ENCODE data around the gene SLC45A1.
A peak's percentile ranks its signal among the peaks of the same experiment; 100 is the strongest.
"Not testable (repeated sequence)": the region's sequence is repeated elsewhere in the genome, so short reads cannot be mapped to it uniquely, and the experiment has no call there.

The SLC45A1 gene

DNA sequence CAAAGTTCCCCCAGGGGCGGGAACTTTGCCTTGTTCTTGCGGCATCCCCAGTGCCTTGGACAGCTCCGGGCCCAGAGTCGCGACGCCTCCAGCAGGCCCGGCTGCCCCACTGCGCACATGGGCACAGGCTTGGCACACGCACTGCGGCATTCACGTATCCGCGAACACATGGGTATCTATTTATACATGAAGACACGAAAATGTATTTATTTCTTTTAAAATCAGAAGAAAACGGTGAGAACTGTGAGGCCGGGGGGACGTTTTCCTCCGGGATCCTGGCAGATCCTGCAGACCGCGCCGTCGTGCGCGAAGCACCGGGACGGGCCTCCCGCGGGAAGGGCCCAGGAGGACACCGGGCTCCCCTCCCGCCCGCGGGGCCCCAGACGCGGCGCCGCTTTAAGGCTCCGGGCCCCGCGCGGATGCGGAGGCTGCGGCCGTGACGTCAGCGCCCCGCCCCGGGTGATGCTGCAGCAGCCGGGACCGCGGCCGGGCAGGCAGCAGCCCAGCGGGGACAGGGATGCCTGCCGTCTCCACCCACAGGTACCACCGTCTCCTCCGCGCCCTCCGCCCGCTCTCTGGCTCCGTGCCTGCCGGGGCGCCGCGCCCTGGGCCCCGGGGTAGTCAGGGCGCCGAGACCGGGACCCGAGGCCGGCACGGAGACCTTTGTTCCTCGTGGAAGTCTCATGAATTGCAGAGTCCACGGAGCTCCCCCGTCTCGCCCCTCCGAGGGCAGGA lies at the start of gene SLC45A1:
Gene SLC45A1 (plus strand): TSS at position 468 of the 735 bp plus-strand sequence. CDS start 6,216 bp downstream, outside the sequence.
- peak; percentile 75 for DNase-seq

GRCh38 chr1:8273036-8273435 lies 44.9 kb upstream of the SLC45A1 start:
- DNase-seq, result no peak

DNA sequence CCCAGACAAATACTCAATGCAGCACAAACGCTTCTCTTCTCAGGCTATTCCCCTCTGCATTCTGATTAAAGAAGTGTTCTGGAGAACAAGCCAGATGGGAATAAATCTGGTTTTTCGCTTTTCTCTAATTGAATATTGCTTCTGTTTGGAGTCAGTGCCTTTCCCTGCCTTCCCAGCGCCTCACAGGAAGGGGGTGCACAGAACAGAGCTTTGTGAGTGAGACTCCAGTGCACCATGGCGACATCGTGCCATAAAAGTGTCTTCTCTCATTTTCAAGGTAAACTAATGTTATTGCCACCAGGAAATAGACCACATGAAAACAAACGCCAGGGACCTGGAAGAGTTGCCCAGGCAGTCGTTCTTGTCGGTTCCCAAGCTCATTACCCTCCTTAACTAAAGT lies 43.6 kb upstream of the SLC45A1 start:
- no peak for DNase-seq

DNA sequence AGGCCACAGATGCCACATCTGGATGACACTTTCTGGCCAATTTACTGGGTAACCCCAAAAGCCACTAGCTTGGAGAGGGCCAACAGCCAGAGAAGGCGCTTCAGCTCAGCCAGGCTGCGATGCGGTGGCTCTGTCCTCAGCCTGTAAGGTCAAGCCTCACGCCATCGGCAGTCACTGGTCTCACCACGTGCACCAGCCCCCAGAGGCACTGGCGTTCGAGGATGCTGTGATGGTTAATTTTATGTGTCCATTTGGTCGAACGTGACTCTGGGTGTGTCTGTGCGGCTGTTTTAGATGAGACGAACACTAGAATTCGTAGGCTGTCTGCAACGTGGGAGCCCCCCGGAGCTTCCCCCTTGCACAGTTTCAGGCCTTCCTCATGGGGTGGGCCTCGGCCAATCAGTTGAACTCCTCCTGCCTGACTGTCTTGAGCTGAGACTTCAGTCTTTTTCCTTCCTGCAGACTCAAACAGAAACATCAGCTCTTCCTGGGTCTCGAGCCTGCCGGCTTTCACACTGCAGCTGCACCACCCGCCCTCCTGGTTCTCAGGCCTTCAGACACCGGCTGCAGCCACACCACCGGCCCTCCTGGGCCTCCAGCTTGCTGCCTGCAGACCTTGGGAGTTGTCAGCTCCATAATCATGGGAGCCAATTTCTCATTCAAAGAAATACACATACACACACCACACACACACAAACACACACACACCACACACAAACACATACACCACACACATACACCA lies 41.6 kb upstream of the SLC45A1 start:
- no peak for DNase-seq

DNA sequence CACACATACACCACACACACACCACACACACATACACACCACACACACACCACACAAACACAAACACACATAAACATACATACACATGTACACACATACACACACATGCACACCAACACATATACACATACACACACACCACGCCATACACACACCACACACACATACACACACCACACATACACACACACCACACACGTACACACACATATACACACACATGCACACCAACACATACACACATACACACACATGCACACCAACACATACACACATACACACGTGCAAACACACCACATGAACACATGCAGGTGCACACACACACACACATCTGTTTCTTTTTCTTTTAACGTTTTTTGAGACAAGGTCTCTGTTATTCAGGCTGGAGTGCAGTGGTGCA lies 41.0 kb upstream of the SLC45A1 start:
- no peak for DNase-seq

- not testable (repeated sequence) for DNase-seq
Measured at GRCh38 chr1:8278677-8279076, 39.2 kb upstream of the SLC45A1 start.

DNA sequence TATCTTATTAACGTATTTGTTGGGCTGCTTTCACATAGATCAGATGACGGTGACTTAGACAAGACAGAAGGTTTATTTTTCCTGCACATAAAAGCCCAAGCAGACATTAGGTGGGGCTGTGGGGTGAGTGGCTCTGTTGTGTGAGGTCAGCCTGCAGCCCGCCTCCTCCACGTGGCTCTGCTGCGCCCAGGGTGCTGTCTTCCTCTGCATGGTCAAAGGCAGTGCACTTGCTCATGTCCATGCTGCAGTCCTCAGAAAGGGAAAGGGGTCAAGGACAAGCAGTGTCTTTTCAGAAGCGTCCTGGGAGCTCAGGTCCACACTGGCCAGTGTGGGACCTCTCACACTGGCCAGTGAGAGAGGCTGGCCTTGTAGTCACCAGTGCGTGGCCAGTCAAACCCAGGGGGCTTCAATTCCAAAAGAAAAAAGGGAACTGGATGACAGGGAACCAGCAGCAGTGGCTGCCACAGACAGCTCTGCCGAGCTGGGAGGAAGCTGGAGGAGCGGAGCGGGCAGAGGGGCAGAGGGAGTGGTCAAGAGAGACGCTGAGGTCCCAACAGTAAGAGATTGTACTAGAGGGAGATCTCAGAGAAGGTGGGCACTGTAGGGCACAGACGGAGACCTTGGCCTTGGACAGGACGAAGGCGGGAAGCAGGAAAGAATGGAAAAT lies 35.9 kb upstream of the SLC45A1 start:
- no peak for DNase-seq

DNA sequence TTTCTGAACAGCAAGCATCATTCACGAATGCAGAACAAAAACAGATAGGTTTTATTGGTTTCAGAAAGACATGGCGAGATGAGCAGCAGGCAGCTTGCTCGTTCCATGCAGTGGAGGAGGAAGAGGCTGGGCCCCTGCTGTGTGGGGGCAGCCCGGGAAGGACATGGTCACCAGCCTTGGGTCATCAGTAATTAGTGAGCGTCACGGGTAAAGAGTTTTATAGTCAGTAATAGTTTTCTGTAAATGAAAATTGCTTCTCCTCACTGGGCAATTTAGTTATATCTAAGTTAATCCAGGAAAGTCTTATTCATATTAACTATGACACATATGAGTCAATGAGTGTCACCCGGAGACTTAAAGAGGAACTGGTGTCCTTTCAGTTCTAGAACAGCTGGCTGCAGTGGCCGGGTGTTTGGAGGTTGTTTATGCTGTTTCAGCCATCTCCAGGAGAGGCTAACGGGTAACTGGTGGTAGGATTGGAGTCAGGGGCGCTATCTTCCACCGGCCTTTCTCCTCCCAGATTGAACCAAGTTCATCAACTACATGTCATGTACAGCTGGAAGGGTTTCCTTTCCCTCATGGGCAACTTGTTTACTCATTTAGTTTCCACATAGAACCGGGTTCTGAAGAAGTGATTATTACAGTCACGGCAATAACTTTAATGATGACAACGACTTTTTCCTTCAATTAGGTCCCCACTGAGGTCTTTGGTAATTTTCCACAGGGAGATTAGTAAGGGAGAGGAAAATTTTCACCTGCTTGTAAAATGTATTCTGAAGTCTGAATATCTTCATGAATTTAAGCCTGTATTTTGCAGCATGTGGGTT lies 34.6 kb upstream of the SLC45A1 start:
- DNase-seq, result peak; percentile 8

DNA sequence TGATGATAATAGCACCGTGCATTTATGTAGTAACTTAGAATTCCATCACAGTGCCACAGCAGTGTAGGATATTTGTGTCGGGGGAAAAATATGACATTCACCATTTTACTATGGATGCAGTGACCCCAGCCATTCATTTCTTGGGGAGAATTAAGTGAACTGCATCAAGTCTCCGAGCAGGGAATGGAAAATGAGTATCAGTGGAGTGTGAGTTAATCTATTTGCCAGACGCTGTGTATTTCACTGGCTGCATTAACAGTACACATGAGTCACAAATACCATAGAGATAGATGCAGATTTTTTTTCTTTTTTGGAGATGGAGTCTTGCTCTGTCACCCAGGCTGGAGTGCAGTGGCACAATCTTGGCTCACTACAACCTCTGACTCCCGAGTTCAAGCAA lies 33.8 kb upstream of the SLC45A1 start:
- no peak for DNase-seq

DNA sequence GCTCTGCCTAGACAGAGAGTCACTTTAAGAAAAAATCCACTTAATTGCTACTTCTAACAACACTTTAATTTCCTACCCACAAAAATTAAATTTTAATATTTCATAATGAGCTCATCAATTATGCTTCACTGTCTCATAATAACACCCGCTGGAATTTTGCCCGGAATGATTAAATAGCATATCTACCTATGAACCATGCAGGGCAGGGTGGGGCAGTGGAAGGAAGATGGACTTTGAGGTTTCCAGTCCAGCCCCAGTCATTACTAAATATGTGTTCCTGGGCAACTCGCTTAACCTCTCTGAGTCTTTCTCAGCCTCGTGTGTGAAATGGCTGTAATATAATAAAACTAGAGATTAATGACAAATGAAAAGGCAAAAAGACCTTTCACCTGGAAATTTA lies 32.8 kb upstream of the SLC45A1 start:
- no peak for DNase-seq

GRCh38 chr1:8285965-8286364 lies 31.9 kb upstream of the SLC45A1 start:
- no peak for DNase-seq

GRCh38 chr1:8293118-8293517 lies 24.8 kb upstream of the SLC45A1 start:
- no peak for DNase-seq

GRCh38 chr1:8293641-8294169 lies 24.2 kb upstream of the SLC45A1 start:
- no peak for DNase-seq

DNA sequence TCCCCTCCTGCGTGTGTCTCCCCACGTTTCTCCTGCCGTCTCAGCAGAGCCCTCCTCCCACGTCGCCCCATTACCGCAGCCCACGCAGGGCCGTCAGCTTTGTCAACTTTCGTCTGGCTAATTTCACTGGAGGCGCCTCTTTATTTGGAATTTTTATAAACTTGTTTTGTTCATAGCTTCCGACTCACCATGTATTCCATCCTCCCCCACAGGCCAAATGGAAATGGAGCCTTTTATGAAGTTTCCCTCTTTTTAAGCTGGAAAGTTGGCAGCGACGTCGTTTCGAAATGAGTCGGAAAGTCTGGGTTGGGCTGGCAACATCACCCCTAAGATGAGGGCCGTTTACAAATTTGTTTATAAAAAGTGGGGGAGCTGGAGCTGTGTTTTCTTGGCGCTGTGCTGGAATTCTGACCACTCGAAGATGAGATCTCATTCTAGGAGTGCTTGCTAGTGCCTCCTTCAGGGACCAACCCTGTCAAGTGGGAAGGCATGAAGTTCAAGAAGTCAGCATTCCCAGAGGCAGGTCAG lies 23.7 kb upstream of the SLC45A1 start:
- no peak for DNase-seq

GRCh38 chr1:8297245-8297644 lies 20.7 kb upstream of the SLC45A1 start:
- DNase-seq, result no peak

GRCh38 chr1:8299963-8300362 lies 18.0 kb upstream of the SLC45A1 start:
- DNase-seq, result no peak

- no peak for DNase-seq
Measured at GRCh38 chr1:8302081-8302956, 15.6 kb upstream of the SLC45A1 start.

DNA sequence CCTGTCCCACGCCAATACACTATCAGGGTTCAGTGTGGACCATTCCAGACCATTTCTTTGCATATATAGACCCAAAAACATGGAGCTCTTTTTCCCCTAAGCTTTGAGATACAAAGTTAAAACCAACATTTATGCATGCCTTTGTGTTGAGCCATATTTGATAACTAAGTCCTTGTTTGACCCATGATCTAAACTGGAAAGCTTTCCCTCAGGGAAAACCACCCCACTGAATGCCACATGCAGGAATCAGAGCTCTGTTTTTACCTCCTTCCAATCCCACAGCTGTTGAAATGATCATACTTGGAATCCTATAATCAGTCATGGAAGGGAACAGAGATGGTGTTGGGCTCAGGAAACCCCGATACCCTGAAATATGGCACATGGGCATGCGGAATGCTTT lies 14.8 kb upstream of the SLC45A1 start:
- no peak for DNase-seq

DNA sequence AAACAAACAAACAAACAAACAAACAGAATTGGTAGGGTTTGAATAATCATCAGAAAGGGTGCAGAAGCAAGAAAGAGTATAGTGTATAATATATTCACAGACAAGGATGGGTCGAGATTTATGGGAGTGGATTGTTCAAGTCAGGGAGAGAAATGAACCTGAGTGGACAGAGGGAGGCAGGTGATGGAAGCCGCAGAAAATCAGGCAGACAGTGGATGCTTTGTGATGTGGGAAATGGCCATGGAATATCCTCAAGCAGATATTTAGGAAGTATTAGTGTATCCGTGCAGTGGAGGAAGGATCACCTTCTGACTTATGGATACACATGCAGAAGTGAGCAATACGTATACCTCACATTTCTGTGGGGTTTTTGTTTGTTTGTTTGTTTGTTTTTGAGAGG lies 14.0 kb upstream of the SLC45A1 start:
- no peak for DNase-seq

DNA sequence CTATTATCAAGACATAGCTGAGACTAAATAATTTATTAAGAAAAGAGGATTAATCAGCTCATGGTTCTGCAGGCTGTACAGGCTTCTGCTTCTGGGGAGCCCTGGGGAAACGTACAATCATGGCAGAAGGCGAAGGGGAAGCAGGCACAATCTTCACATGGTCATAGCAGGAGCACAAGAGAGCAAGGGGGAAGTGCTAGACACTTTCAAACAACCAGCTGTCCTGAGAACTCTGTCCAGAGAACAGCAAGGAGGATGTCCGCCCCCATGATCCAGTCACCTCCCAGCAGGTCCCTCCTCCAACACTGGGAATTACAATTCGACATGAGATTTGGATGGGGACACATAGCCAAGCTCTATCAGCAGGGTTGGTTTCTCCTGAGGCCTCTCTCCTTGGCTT lies 10.3 kb upstream of the SLC45A1 start:
- no peak for DNase-seq

DNA sequence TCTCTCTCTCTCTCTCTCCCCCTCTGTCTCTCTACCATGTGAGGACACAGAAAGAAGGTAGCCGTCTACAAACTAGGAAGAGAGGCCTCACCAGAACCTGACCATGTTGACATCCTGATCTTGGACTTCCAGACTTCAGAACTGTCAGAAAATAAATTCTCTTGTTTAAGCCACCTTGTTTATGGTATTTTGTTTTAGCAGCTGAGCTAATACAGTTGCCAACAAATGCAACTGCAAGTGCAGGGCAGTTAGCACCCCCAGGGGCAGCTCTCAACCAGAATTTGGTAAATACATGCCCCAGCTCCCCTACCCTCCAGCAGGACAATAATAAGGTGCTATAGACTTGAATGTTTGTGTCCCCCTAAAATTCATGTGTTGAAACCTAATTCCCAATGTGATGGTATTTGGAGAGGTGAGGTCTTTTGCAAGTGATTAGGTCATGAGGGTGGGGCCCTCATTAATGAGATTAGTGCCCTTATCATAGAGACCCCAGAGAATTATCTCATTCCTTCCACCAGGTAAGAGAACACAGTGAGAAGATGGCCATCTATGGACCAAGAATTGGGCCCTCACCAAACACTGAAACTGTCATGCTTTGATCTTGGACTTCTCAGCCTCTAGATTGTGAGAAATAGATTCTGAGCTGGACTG lies 6.7 kb upstream of the SLC45A1 start:
- no peak for DNase-seq
